DOHH2 (cell line): ENCODE measurements around the gene GPR132.

Source experiments
- H3F3A ChIP-seq: fragments of 200-600 bp; sonication (generic), shearing (Covaris generic); 2 replicates; pipeline ENCODE4 v1.6.0; 2016; ENCODE audit warnings: antibody characterized with exemption, mild to moderate bottlenecking; ENCODE audit not compliant: control insufficient read depth, insufficient read depth
- H3K27ac ChIP-seq: fragments of 200-600 bp; sonication (generic); 2 replicates; pipeline ENCODE4 v1.5.1; 2014; ENCODE audit warnings: low read depth, mild to moderate bottlenecking, low read length, moderate library complexity
- H3K27me3 ChIP-seq: fragments of 200-600 bp; sonication (generic); 2 replicates; pipeline ENCODE4 v1.6.1; 2014; ENCODE audit warnings: mild to moderate bottlenecking, low read length, mixed read lengths; ENCODE audit not compliant: control insufficient read depth
- H3K36me3 ChIP-seq: fragments of 200-600 bp; sonication (generic); 2 replicates; pipeline ENCODE4 v1.6.1; 2014; ENCODE audit warnings: mild to moderate bottlenecking, low read length, moderate library complexity, mixed read lengths; ENCODE audit not compliant: control insufficient read depth
- H3K4me1 ChIP-seq: fragments of 200-600 bp; sonication (generic); 2 replicates; pipeline ENCODE4 v1.6.1; 2014; ENCODE audit warnings: mild to moderate bottlenecking, low read length, mixed read lengths; ENCODE audit not compliant: control insufficient read depth
- H3K4me2 ChIP-seq: fragments of 200-600 bp; sonication (generic); 2 replicates; pipeline ENCODE4 v1.6.0; 2014; ENCODE audit warnings: mild to moderate bottlenecking, low read length, moderate library complexity
- H3K4me3 ChIP-seq: fragments of 200-600 bp; sonication (generic); 2 replicates; pipeline ENCODE4 v1.5.1; 2014; ENCODE audit warnings: mild to moderate bottlenecking, low read length, mixed read lengths
- H3K79me2 ChIP-seq: fragments of 200-600 bp; sonication (generic); 2 replicates; pipeline ENCODE4 v1.6.1; 2014; ENCODE audit warnings: mild to moderate bottlenecking, low read length, mixed read lengths; ENCODE audit not compliant: control insufficient read depth
- H3K9me2 ChIP-seq: fragments of 200-600 bp; sonication (generic); replicated peaks from 2 replicates; pipeline ENCODE4 v1.6.1; 2014; ENCODE audit warnings: mild to moderate bottlenecking, low read length, mixed read lengths; ENCODE audit not compliant: control insufficient read depth
- H3K9me3 ChIP-seq: fragments of 200-600 bp; sonication (generic); 2 replicates; pipeline ENCODE4 v1.6.1; 2014; ENCODE audit warnings: antibody characterized with exemption, low read length, mixed read lengths; ENCODE audit not compliant: control insufficient read depth, insufficient read depth
- H4K20me1 ChIP-seq: fragments of 200-600 bp; sonication (generic); 2 replicates; pipeline ENCODE4 v1.6.0; 2014; ENCODE audit warnings: low read depth, mild to moderate bottlenecking, antibody characterized with exemption, low read length, moderate library complexity; ENCODE audit not compliant: control insufficient read depth, insufficient read depth
- EZH2phosphoT487 ChIP-seq: fragments of 200-600 bp; sonication (generic); IDR thresholded peaks from 2 replicates; pipeline ENCODE4 v1.6.1; 2017; ENCODE audit warnings: borderline replicate concordance, mild to moderate bottlenecking, antibody characterized with exemption, low read length, moderate library complexity, mixed read lengths
- TF ChIP-seq, protein P1 (sequence below): fragments of 200-600 bp; sonication (generic); IDR thresholded peaks from one replicate; pipeline ENCODE4 v1.5.1; 2014; ENCODE audit warnings: antibody characterized with exemption, mild to moderate bottlenecking, low read depth, low read length; ENCODE audit not compliant: poor library complexity, severe bottlenecking

GPR132 gene

DNA sequence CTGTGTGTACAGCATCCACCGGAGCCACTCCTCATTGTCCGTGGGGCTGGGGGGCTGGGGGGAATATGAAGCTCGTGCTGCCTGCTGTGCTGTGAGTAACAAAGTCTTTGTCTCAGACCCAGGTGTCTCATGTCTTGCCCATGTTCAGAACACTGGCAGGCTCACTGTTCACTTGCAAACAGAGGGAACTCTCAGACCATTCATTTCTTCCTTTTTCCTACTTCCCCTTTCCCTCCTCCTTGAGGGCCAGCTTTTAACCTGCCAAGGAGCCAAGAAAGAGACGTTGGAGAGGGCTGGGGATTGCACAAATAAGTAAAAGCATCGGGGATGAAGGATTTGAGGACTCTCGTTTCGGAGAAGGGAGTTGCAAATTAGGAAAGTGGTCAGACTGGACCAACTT is 21.6 kb downstream of the GPR132 start:
- H3K4me1 ChIP-seq = peaks cover 6% of the 10 kb centered on the region
- H3K4me3 ChIP-seq = no peak overlapping the region
- H3F3A ChIP-seq = 0 out of 2 replicates have a peak, but pooled peaks cover 4% of the 10 kb centered on the region
- H3K27ac ChIP-seq = no peak overlapping the region
- H3K9me3 ChIP-seq = no peaks in the 10 kb centered on the region
- no peaks in the 10 kb centered on the region for H3K9me2 ChIP-seq
- no peaks in the 10 kb centered on the region for H4K20me1 ChIP-seq
- no peaks in the 10 kb centered on the region for H3K36me3 ChIP-seq
- H3K79me2 ChIP-seq = no peaks in the 10 kb centered on the region
- peaks cover 20% of the 10 kb centered on the region for H3K27me3 ChIP-seq
- no peak overlapping the region for H3K4me2 ChIP-seq
- TF ChIP-seq, protein P1, sequence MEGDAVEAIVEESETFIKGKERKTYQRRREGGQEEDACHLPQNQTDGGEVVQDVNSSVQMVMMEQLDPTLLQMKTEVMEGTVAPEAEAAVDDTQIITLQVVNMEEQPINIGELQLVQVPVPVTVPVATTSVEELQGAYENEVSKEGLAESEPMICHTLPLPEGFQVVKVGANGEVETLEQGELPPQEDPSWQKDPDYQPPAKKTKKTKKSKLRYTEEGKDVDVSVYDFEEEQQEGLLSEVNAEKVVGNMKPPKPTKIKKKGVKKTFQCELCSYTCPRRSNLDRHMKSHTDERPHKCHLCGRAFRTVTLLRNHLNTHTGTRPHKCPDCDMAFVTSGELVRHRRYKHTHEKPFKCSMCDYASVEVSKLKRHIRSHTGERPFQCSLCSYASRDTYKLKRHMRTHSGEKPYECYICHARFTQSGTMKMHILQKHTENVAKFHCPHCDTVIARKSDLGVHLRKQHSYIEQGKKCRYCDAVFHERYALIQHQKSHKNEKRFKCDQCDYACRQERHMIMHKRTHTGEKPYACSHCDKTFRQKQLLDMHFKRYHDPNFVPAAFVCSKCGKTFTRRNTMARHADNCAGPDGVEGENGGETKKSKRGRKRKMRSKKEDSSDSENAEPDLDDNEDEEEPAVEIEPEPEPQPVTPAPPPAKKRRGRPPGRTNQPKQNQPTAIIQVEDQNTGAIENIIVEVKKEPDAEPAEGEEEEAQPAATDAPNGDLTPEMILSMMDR = no peak
- no peak for TF ChIP-seq EZH2phosphoT487

DNA sequence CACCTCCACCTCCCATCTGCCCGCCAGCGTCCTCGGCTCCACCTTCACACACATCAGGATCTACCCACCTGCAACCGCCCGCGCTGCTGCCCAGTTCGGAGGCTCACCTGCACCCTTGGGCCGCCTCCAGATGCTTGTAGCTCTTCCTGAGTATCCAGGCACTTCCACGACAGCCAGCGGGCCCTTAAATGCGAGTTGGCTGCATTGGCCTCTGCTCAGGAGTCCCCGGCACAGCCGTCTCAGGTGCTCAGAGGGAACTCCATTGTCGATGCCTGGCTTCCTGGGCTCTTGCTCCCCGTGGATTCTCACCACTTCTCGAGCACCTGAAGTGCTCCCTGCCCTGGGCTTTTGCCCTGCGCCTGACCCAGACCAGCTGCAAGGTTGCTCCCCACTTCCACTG is 22.4 kb downstream of the GPR132 start:
- TF ChIP-seq, protein P1 = no peak
- TF ChIP-seq EZH2phosphoT487 = no peak
- H3K79me2 ChIP-seq = no peaks in the 10 kb centered on the region
- H3K27me3 ChIP-seq = peaks cover 20% of the 10 kb centered on the region
- 0 out of 2 replicates have a peak, but pooled peaks cover 4% of the 10 kb centered on the region for H3F3A ChIP-seq
- peaks cover 6% of the 10 kb centered on the region for H3K4me1 ChIP-seq
- no peaks in the 10 kb centered on the region for H4K20me1 ChIP-seq
- H3K27ac ChIP-seq = no peak overlapping the region
- no peaks in the 10 kb centered on the region for H3K9me3 ChIP-seq
- H3K36me3 ChIP-seq = no peaks in the 10 kb centered on the region
- no peak overlapping the region for H3K4me3 ChIP-seq
- H3K4me2 ChIP-seq = no peak overlapping the region
- H3K9me2 ChIP-seq = no peaks in the 10 kb centered on the region

DNA sequence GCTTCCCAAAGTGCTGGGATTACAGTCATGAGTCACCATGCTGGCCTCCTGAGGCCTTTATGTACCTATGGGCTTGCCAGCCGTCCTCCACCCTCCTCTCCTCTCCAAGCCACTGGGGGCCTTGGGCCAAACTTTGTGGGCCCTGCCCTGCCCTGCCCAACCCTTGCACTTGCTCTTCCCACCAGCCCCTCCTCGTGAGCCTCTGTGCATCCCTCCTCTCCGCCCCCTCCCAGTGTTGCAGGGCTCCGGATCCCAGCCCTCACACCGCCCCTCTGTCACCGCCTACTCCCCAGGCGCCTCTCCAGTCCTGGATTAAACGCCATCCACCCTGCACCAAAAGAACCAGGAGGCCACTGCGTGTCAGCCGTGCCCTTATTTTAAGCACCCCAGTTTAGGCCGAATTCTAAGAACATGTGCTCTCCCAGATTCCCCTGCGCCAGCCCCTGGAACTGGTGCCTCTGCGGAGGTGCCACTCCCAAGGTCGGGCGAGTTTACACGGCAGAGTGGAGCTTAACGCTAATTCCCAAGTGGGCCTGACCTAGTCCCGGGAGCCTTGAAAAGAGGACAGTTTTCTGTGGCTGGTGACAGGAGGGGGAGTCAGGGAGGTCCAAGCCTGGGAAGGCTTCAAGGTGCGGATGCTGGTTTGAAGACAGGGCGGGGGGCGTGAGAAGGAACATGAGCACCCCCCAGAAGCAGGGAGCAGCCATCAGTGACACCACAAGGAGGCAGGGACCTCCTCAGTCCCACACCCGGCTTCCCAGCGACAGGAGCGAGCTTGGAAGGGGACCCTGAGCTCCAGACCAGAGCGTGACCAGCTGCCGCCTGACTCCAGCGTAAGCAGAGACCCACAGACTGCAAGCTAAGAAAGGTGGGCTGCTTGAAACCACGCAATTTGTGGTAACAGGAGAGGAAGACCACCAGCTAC is 23.1 kb downstream of the GPR132 start:
- Histone ChIP-seq H3K9me3 (no peaks in the 10 kb centered on the region), H3K27ac (no peak overlapping the region), H3F3A (0 out of 2 replicates have a peak, but pooled peaks cover 4% of the 10 kb centered on the region), H4K20me1 (no peaks in the 10 kb centered on the region), H3K4me2 (no peak overlapping the region), H3K79me2 (no peaks in the 10 kb centered on the region), H3K4me1 (peaks cover 6% of the 10 kb centered on the region), H3K4me3 (no peak overlapping the region), H3K36me3 (no peaks in the 10 kb centered on the region), H3K27me3 (peaks cover 20% of the 10 kb centered on the region), H3K9me2 (no peaks in the 10 kb centered on the region)
- TF ChIP-seq EZH2phosphoT487 = no peak
- TF ChIP-seq, protein P1 = no peak
